ENCODE data around the gene CTNNB1.
"Not testable (repeated sequence)": the region's sequence is repeated elsewhere in the genome, so short reads cannot be mapped to it uniquely, and the experiment has no call there.

The CTNNB1 gene

GRCh38 chr3:41259449-41260062 lies 60.3 kb downstream of the CTNNB1 start:
- DNase-seq: no peak

GRCh38 chr3:41260063-41260450 lies 60.8 kb downstream of the CTNNB1 start:
- no peak for DNase-seq

- no peak for DNase-seq
Measured at GRCh38 chr3:41265011-41265545, 65.8 kb downstream of the CTNNB1 start.

DNA sequence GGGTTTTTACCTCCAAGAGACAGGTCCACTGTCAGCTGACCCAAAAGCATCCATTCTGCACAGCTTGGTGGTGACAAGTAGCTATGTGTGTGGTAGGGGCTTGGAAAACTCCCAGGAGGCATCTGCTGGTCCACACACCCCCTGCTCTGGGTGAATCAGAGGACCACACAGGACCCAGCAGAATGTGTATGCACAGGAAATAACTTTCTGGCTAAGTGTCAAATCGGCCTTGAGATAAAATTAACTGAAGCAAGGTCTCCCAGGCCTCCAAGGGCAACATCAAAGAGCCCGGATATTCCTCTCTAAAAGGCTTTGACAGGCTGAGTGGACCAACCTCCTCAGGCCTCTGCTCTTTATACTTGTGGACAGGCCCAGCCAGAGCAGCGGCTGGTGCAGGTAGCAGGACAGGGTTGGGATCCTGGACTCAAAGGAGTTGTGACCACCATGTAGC lies 66.5 kb downstream of the CTNNB1 start:
- DNase-seq: no peak

GRCh38 chr3:41267975-41268640 lies 68.8 kb downstream of the CTNNB1 start:
- DNase-seq: no peak

DNA sequence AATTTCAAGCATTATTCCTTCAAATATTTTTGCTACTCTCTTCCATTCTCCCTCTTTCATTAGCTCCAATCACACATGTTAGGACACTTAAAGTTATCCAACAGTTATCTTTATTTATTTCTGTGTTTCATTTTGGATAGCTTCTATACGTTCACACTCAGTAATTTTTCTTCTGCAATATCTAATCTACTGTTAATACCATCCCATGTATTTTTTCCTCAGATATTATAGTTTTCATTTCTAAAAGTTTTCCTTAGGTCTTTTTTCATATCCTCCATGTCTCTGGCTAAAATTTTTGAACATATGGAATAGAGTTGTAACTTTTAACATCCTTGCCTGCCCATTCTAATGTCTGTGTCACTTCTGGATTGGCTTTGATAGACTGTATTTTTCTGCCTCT lies 73.4 kb downstream of the CTNNB1 start:
- DNase-seq: no peak

DNA sequence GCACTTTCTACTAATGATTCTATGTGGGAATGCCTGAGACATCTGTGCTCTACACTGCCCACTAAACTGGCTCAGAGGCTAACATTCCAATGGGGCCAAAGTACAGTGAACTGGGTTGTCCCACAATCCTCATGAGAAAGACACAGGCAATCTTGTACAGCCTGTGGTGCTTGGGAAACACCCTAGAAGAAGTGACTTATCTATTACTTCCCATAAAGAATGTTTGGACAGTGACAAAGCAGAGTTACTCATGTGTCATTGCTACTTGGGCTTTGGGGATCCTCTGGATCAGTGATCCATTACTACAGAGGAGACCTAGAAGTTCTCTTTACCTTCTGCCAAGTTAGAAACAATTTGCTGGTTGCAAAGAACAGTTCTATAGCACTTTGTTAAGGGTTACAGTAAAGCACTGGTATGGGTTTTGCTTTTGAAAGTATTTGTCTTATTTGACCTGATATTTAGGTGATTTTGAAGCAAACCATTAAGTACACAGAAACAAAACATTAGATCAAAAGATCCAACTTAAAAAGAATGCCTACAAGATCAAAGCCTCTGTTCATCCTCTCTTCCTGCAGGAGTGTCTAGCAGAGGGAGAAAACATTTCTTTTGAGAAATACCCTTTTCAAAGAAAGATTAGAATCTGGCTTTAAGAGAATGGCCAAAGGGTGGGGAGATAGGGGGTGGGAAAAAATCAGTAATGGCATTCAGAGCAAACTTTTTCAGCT lies 75.8 kb downstream of the CTNNB1 start:
- no peak for DNase-seq

DNA sequence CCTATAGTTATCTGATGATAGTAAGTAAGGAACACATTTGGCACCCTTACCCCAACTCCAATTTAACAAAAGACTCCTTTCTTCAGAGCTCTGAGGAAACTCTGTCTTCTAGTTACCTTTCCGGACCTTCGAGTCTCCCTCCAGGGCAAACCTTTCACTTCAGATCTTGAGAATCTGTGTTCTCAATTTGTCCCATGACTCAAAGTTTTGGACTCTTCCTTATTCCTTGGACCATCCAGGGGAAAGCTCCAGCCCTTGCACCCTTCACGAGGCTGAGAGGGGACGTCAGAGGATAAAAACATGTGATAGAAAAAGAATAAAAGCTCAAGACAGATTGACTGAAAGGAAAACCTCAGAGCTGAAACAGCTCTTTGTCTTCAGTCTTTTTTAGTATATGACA lies 76.9 kb downstream of the CTNNB1 start:
- DNase-seq: no peak

DNA sequence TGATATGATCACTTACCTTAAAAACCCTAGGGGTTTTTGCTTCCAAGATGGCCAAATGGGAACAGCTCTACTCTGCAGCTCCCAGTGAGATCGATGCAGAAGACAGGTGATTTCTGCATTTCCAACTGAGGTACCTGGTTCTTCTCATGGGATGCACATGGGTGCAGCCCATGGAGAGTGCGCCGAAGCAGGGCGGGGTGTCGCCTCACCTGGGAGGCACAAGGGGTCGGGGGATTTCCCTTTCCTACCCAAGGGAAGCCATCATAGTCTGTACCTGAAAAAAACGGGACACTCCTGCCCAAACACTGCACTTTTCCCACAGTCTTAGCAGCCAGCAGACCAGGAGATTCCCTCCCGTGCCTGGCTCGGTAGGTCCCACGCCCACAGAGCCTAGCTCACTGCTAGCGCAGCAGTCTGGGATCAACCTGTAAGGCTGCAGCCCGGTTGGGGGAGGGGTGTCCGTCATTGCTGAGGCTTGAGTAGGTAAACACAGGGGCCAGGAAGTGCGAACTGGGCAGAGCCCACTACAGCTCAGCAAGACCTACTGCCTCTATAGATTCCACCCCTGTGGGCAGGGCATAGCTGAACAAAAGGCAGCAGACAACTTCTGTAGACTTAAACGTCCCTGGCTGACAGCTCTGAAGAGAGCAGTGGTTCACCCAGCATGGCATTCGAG lies 78.6 kb downstream of the CTNNB1 start:
- no peak for DNase-seq

DNA sequence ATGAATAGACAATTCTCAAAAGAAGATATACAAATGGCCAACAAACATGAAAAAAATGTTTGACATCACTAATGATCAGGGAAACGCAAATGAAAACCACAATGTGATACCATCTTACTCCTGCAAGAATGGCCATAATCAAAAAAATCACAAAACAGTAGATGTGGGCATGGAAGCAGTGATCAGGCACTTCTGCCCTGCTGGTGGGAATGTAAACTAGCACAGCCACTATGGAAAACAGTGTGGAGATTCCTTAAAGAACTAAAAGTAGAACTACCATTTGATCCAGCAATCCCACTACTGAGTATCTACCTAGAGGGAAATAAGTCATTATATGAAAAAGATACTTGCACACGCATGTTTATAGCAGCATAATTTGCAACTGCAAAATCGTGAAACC lies 85.6 kb downstream of the CTNNB1 start:
- not testable (repeated sequence) for DNase-seq

DNA sequence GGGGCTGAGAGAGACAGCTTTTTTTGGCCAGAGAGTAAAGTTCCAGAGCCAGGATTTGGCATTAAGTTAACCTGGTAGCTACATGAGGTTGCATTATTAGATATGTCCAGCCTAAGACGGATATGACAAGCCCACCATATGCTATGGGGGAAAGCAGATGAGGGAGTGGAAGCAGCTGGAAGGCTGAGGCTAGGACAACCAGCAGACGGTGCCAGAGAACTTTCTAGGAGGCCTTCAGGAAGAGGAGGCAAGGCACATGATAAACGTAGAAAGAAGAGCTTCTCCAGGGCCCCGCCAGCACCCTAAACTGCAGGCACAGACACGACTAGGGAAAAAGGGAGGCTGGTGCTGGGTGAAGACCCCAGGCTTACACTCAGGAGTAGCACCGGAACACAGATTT lies 87.0 kb downstream of the CTNNB1 start:
- no peak for DNase-seq

GRCh38 chr3:41288785-41289184 lies 89.5 kb downstream of the CTNNB1 start:
- DNase-seq: no peak
